AG04450 (cell line): ENCODE measurements around the gene B3GAT1. TPM values are rescaled to one million over a fixed set of nuclear protein-coding genes. Genes with fewer than 3 reads are reported as not detected.

ENCODE experiments used
- CTCF ChIA-PET: fragments of 300-600, 350-600 bp; formaldehyde crosslinking; extraction: SDS; loops from one replicate; lab custom pipeline; 2022; ENCODE audit warnings: antibody characterized with exemption, inconsistent platforms; lab: Charles Lee
- POLR2A ChIA-PET: fragments of 350-600 bp; formaldehyde crosslinking; extraction: SDS; loops from one replicate; lab custom pipeline; 2021; ENCODE audit warnings: antibody characterized with exemption, inconsistent platforms; lab: Yijun Ruan, JAX
- DNase-seq: peaks from one replicate; pipeline ENCODE4 v3.0.0-alpha.2; 2011; ENCODE audit warnings: low read depth, low spot score
- H3K27ac ChIP-seq: one replicate; pipeline ENCODE4 v1.5.1; 2012; ENCODE audit warnings: low read depth, low read length, control low read depth
- H3K27me3 ChIP-seq: one replicate; pipeline ENCODE4 v1.6.0; 2012; ENCODE audit warnings: low read length; ENCODE audit not compliant: control insufficient read depth, insufficient read depth
- H3K4me3 ChIP-seq: 2 replicates; pipeline ENCODE4 v1.5.1; 2011; ENCODE audit warnings: mild to moderate bottlenecking, low read depth, low read length, control low read depth
- H3K9me3 ChIP-seq: 2 replicates; pipeline ENCODE4 v1.5.1; 2012; ENCODE audit warnings: low read length; ENCODE audit not compliant: control insufficient read depth, insufficient read depth
- polyA plus RNA-seq: library from polyadenylated mRNA; depleted of rRNA; stranded (reverse); fragments of >200 nt; gene quantifications from 2 replicates; pipeline ENCODE4 v1.2.3, GENCODE V29; 2011
- TF ChIP-seq, protein P1 (sequence below): IDR thresholded peaks from 2 replicates; pipeline ENCODE4 v1.5.1; 2011; ENCODE audit warnings: low read depth, low read length, control low read depth, inconsistent platforms

B3GAT1 gene
- polyA plus RNA-seq, 1 experiment, result not detected

DNA sequence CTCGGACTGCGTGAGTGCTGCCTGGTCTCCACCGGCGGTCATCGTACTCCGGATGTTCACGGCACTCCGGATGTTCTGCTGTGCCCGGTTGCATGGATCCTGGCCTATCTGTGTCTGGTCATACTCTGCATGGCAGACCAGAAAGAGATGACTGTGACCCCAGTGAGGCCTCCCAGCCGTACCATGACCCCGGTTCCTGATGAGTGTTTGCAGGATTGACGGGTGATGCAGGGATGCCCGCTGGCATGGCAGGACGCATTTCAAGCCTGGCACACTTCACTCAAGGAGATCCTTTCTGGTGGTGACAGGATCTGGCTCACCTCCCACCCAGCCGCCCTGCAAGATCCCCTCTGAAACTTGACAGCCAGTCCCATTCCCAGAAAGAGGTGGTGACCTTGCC lies 74.0 kb downstream of the B3GAT1 start:
- ChIA-PET POLR2A (no interaction called here), CTCF (no interaction called here)
- DNase-seq, result no peak
- TF ChIP-seq, protein P1, sequence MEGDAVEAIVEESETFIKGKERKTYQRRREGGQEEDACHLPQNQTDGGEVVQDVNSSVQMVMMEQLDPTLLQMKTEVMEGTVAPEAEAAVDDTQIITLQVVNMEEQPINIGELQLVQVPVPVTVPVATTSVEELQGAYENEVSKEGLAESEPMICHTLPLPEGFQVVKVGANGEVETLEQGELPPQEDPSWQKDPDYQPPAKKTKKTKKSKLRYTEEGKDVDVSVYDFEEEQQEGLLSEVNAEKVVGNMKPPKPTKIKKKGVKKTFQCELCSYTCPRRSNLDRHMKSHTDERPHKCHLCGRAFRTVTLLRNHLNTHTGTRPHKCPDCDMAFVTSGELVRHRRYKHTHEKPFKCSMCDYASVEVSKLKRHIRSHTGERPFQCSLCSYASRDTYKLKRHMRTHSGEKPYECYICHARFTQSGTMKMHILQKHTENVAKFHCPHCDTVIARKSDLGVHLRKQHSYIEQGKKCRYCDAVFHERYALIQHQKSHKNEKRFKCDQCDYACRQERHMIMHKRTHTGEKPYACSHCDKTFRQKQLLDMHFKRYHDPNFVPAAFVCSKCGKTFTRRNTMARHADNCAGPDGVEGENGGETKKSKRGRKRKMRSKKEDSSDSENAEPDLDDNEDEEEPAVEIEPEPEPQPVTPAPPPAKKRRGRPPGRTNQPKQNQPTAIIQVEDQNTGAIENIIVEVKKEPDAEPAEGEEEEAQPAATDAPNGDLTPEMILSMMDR, result no peak
- no peak overlapping the region for H3K4me3 ChIP-seq
- H3K27me3 ChIP-seq, result peaks cover 4% of the 10 kb centered on the region
- peaks cover 17% of the 10 kb centered on the region for H3K9me3 ChIP-seq
- no peak overlapping the region for H3K27ac ChIP-seq

DNA sequence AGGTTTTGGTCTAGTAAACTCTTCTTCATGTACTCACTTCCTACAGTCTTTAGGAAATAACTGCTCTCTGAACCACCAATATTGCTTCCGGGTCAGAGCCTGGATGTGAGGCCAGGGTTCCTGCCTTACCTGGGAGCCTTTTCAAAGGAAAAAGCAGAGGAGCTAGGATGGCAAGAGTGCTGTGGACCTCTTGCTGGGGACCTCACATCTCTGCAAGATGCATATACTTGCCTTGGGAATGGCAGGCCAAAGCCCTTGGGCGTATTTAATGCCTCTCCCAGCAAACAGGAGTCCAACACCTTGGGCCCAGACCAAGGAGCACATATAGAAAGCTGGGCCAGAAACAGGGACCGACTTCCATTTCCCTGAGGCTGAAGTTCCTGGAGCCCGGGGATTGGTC lies 75.0 kb downstream of the B3GAT1 start:
- DNase-seq, result no peak
- no peak overlapping the region for H3K27ac ChIP-seq
- H3K4me3 ChIP-seq, result no peak overlapping the region
- TF ChIP-seq, protein P1, result no peak
- POLR2A ChIA-PET, result no interaction called here
- CTCF ChIA-PET, result no interaction called here
- peaks cover 12% of the 10 kb centered on the region for H3K27me3 ChIP-seq
- peaks cover 11% of the 10 kb centered on the region for H3K9me3 ChIP-seq

DNA sequence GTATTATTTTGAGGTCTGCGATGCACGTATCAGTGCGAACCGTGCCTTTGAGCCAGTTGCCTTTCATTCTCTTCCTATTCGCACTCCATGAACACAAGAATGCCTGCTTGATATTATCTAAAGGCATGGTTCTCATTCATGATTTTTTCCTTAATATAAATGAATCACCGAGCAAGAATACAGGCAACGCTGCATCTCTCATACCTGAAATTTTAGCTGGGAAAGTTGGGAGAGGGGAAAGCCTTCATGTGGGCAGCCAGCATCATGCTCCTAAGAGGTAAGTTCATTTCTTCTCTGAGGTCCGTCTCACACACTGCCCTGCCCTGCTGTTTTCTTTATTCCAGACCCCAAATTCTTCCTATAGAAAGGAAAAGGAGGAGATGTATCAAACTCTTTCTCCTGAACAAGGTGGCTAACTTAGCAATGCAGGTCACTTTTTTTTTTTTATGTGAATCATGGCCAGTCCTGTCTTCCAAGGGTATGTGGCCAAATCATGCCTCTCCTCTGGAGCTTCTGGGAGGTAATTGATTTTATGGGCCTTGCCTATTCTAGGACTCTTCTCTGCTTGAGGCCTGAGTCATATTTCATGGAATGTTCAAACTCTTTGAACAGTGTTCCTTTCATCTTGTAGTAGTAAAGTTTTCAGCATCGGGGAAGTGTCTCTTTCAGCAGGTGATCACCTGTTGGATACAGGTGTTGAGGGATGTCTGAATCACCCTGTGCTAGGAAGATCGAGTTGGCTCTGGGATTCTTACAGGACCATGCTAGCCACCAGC lies 77.1 kb downstream of the B3GAT1 start:
- H3K9me3 ChIP-seq, result no peaks in the 10 kb centered on the region; the same call in 1 of the 2 replicates
- no peak for DNase-seq
- peaks cover 19% of the 10 kb centered on the region for H3K27me3 ChIP-seq
- no peak overlapping the region for H3K4me3 ChIP-seq
- TF ChIP-seq, protein P1, result no peak
- no peak overlapping the region for H3K27ac ChIP-seq
- CTCF ChIA-PET, result no interaction called here
- POLR2A ChIA-PET, result no interaction called here

DNA sequence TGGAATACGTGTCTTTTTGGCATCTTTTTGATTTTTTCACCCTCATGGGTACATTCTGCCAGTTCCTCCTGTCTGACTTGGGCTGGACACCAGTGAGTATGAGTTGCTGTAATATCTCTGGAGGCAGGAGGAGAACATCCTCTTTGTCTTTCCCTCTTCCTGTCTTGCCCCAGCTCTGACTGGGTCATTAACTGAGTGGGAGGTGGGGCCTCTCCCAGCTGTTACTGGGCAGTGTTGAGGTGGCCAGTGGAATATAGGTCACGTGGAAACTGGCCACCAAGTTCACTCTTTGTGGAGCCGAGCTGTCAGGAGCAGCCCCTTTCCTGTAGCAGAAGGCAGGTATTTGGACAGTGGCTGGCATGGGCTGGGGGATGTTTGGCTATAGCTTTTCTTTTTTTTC lies 78.1 kb downstream of the B3GAT1 start:
- CTCF ChIA-PET, result no interaction called here
- peaks cover 19% of the 10 kb centered on the region for H3K27me3 ChIP-seq
- POLR2A ChIA-PET, result no interaction called here
- no peak for DNase-seq
- no peaks in the 10 kb centered on the region; the same call in 1 of the 2 replicates for H3K9me3 ChIP-seq
- TF ChIP-seq, protein P1, result no peak
- H3K27ac ChIP-seq, result no peak overlapping the region
- no peak overlapping the region for H3K4me3 ChIP-seq

DNA sequence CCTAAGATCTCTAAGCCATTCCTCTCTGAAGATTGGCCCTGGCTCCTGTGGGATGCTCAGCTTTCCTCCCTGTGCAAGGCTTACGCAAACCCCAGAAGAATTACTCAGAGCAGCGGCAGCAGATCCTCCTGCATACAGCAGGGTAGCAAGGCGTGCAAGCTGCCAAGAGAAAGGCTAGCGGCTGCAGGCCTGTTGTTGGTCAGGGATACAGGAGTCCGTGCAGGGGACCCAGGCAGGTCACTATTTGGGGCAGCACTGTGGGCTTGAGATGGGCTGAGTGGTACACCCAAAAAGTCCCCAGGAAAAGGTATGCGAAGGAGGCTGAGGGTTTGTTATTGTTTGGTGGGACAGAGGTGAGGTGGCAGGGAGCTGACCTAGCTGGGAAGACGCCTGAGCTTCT lies 78.7 kb downstream of the B3GAT1 start:
- ChIA-PET CTCF (no interaction called here), POLR2A (no interaction called here)
- DNase-seq, result no peak
- Histone ChIP-seq H3K4me3 (no peak overlapping the region), H3K9me3 (no peaks in the 10 kb centered on the region; the same call in 1 of the 2 replicates), H3K27me3 (peaks cover 19% of the 10 kb centered on the region), H3K27ac (no peak overlapping the region)
- TF ChIP-seq, protein P1, result no peak
